ENCODE data around the gene THAP3. TPM values are rescaled to one million over a fixed set of nuclear protein-coding genes. Genes with fewer than 3 reads are reported as not detected.
"Not testable (repeated sequence)": the region's sequence is repeated elsewhere in the genome, so short reads cannot be mapped to it uniquely, and the experiment has no call there.

The THAP3 gene
- polyA plus RNA-seq, 1 experiment, result 7.8 TPM

DNA sequence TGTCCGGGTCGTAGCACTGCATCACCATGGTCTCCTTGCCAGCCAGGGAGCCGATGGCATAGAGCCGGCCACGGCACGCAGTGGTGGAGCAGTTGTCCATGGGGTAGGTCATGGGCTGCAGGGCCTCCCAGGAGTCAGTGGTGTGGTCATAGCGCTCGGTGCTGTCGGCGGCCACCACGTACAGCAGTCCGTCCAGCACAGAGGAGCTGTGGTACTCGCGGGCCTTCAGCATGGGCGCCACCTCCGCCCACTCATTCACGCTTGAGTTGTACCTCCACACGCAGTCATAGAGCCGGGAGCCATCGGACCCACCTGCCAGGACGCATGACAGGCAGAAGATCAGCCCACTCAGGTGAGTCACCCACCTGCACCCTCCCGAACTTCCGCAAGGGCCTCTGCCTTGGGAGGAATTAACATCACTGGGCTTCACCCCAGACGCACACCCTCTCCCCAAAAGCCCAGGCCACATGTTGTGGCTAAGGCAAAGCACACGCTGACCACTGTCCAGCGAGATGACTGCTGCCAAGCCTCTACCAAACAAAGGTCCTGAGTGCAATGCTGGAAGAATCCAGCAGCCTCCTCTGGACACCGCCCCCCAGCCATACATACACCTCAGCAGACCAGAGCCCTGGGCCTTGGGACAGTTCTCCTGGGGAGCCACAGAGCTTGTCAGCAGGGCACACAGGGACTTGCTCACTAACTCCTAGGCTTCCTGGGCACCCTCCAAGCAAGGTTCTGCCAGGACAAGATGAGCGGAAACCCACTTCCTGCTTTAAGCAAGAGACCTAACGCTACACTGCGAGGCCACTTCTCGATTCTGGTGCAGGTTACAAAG lies 25.3 kb upstream of the THAP3 start:
- H3K27me3 ChIP-seq (ENCODE audit: control insufficient read depth, insufficient read depth, low read length), result no peaks in the 10 kb centered on the region
- POLR2A ChIA-PET, result no interaction called here
- no peaks in the 10 kb centered on the region; the same call in 1 of the 2 replicates for H3K9me3 ChIP-seq (ENCODE audit: control insufficient read depth, insufficient read depth, low read length)
- peak overlapping the region; percentile 2 for H3K27ac ChIP-seq (ENCODE audit: low read depth, low read length)
- CTCF ChIA-PET, result interaction anchor here (0.6 to 1.6 kb wide), 3 partner anchors 43 to 47 kb away, joined by 3 to 5 read pairs (median 3); no protein-coding TSS in a partner anchor
- TF ChIP-seq, protein P1, sequence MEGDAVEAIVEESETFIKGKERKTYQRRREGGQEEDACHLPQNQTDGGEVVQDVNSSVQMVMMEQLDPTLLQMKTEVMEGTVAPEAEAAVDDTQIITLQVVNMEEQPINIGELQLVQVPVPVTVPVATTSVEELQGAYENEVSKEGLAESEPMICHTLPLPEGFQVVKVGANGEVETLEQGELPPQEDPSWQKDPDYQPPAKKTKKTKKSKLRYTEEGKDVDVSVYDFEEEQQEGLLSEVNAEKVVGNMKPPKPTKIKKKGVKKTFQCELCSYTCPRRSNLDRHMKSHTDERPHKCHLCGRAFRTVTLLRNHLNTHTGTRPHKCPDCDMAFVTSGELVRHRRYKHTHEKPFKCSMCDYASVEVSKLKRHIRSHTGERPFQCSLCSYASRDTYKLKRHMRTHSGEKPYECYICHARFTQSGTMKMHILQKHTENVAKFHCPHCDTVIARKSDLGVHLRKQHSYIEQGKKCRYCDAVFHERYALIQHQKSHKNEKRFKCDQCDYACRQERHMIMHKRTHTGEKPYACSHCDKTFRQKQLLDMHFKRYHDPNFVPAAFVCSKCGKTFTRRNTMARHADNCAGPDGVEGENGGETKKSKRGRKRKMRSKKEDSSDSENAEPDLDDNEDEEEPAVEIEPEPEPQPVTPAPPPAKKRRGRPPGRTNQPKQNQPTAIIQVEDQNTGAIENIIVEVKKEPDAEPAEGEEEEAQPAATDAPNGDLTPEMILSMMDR (IDR thresholded peaks at IDR 0.05; ENCODE audit: low read depth, low read length), result no peak
- peak overlapping the region; percentile 98 for H3K4me3 ChIP-seq (ENCODE audit: low read depth, low read length)
- no peak for DNase-seq (ENCODE audit: low read depth, low spot score)

DNA sequence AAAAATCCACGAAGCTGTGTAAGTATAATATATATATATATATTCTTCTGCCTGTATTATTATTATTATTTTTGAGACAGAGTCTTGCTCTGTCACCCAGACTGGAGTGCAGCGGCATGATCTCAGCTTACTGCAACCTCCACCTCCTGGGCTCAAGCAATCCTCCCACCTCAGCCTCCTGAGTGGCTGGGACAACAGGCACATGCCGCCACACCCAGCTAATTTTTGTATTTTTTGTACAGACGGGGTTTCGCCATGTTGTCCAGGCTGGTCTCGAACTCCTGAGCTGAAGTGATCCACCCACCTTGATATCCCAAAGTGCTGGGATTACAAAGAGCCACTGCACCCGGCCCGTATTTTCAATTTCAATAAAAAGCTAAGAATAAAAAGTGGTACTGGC lies 24.7 kb upstream of the THAP3 start:
- ChIA-PET POLR2A (interaction anchor here (0.9 to 1.0 kb wide), 2 partner anchors 11 to 20 kb away, joined by 4 to 5 read pairs; partner anchors contain the start of gene ZBTB48), CTCF (interaction anchor here (0.6 to 1.6 kb wide), 4 partner anchors 44 to 47 kb away, joined by 3 to 5 read pairs (median 4); partner anchors contain the start of genes NOL9 and TAS1R1)
- H3K27ac ChIP-seq (ENCODE audit: low read depth, low read length), result peak overlapping the region; percentile 2

DNA sequence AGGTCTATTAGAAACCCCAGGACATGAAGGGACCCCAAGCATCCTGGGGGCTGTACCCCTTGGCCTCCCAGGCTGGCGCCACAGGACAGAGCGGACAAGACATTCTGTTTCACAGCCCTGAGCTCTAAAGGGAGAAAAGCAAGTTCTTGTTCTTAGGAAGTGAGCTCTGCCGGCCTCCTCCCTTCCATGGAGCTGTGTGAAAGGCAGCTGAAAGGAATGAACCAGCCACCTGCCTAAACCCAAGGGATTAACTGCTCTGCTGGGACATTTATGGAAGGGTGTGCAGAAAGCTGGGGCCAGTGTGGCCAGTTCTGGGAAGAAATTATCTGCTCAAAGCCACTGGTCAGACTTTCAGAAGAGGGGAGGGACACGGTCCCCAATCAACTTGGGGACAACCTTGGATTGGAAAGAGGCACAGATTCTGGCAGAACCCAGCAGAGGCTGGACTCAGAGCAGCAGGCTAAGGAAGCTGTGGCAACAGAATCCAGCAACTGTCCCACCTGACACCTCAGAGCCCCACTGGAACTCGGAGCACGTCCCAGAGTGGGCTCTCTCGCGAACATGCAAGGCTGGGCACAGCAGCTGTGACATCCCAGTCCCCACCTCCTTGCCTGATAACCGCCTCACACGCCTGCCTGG lies 24.1 kb upstream of the THAP3 start:
- H3K27ac ChIP-seq (ENCODE audit: low read depth, low read length), result peak overlapping the region; percentile 96
- no peak for DNase-seq (ENCODE audit: low read depth, low spot score)
- CTCF ChIA-PET, result interaction anchor here (0.6 to 1.6 kb wide), 4 partner anchors 45 to 46 kb away, joined by 3 to 5 read pairs (median 4); partner anchors contain the start of genes NOL9 and TAS1R1
- TF ChIP-seq, protein P1 (IDR thresholded peaks at IDR 0.05; ENCODE audit: low read depth, low read length), result no peak
- H3K27me3 ChIP-seq (ENCODE audit: control insufficient read depth, insufficient read depth, low read length), result no peaks in the 10 kb centered on the region
- no peaks in the 10 kb centered on the region; the same call in 1 of the 2 replicates for H3K9me3 ChIP-seq (ENCODE audit: control insufficient read depth, insufficient read depth, low read length)
- H3K4me3 ChIP-seq (ENCODE audit: low read depth, low read length), result peak overlapping the region; percentile 98
- POLR2A ChIA-PET, result interaction anchor here (0.9 to 1.0 kb wide), 2 partner anchors 11 to 21 kb away, joined by 4 to 5 read pairs; partner anchors contain the start of gene ZBTB48

More for the DNA sequence above, 24.7 kb upstream of the THAP3 start:
- H3K4me3 ChIP-seq (ENCODE audit: low read depth, low read length), result peak overlapping the region; percentile 98
- not testable (repeated sequence) for DNase-seq (ENCODE audit: low read depth, low spot score); H3K27me3 ChIP-seq (ENCODE audit: control insufficient read depth, insufficient read depth, low read length); H3K9me3 ChIP-seq (ENCODE audit: control insufficient read depth, insufficient read depth, low read length)

DNA sequence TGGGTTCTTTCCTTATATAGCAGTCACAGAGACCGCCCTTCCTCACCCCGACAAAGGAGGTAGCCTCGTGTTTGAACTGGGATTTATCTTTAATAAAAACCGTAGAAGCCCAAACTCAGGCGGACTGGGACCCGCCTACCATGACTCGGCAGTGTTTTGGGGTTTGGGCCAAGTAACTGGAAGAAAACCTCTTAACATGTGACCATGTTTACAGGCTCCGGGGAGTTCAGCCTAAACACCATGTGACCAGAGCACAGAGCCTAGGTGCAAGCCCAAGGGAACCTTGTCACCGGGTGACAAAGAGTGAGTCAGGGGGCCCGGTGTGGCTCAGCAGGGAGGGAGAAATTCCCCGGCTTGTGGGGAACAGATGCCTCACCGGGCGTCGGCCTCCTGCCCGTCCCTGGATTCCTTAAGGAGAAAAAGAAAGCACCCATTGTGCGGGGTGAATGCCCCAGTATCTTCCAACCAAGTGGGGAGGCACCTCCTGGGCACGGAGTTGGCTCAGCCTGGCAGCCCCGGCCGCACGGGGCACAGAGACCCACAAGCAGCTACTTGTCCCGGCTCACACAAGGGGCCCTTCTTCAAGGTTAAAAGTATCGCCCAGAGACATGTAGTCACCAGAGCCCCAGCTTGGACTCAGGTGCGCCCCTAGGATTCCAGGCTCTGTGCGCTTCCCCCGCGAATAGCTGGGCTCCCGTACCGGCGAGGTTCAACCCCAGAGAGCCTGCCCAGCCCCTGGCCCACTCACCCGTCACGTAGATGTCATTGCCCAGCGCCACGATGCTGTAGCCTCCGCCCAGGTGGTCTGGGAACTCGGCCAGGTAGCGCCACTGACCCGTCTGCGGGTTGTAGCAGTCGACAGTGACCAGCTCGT lies 23.4 kb upstream of the THAP3 start:
- DNase-seq (ENCODE audit: low read depth, low spot score), result peak; percentile 82
- Histone ChIP-seq H3K9me3 (ENCODE audit: control insufficient read depth, insufficient read depth, low read length) (no peaks in the 10 kb centered on the region; the same call in 1 of the 2 replicates), H3K27ac (ENCODE audit: low read depth, low read length) (peak overlapping the region; percentile 96), H3K4me3 (ENCODE audit: low read depth, low read length) (peak overlapping the region; percentile 98), H3K27me3 (ENCODE audit: control insufficient read depth, insufficient read depth, low read length) (no peaks in the 10 kb centered on the region)
- TF ChIP-seq, protein P1 (IDR thresholded peaks at IDR 0.05; ENCODE audit: low read depth, low read length), result peak; percentile 8; the same call in 1 of the 2 replicates
- ChIA-PET POLR2A (interaction anchor here (0.8 to 2.3 kb wide), 8 partner anchors 11 to 184 kb away, joined by 4 to 10 read pairs (median 6); partner anchors contain the start of genes CAMTA1, PHF13, THAP3 and ZBTB48), CTCF (interaction anchor here (1.6 kb wide), 1 partner anchor 46 kb away, joined by 5 read pairs; no protein-coding TSS in a partner anchor)

Measured in AG04450 (cell line).